IMR-90 (cell line): ENCODE data around the gene RRP15. TPM values are rescaled to one million over a fixed set of nuclear protein-coding genes. Genes with fewer than 3 reads are reported as not detected.

Experiments
- ATAC-seq: fragments of 200-7000 bp; cut with Tn5 transposase; 2 replicates; pipeline ENCODE4 v1.9.1; 2020; ENCODE audit warnings: low read depth, mild to moderate bottlenecking, moderate library complexity
- BruUV-seq: library from RNA; stranded (reverse); fragments of 400-500 nt; replicated peaks from 2 replicates; lab custom pipeline; 2021; lab: Mats Ljungman, UMichigan
- CTCF ChIA-PET: fragments of 300-600 bp; formaldehyde crosslinking; extraction: SDS; loops from one replicate; lab custom pipeline; 2021; ENCODE audit warnings: antibody characterized with exemption; lab: Yijun Ruan, JAX
- POLR2A ChIA-PET: fragments of 300-600 bp; sonication (Branson Sonifier 250); formaldehyde crosslinking; loops from one replicate; lab custom pipeline; 2022; ENCODE audit warnings: antibody characterized with exemption; ENCODE audit not compliant: unreplicated experiment; lab: Charles Lee
- DNase-seq: peaks from one replicate; pipeline ENCODE4 v3.0.0; 2013
- H2AFZ ChIP-seq: replicated peaks from 2 replicates; pipeline ENCODE3; 2013; ENCODE audit warnings: low read length, mild to moderate bottlenecking; ENCODE audit not compliant: poor library complexity
- H2AK5ac ChIP-seq: 2 replicates; pipeline ENCODE4 v1.6.1; 2013; ENCODE audit warnings: low read depth, low read length, inconsistent platforms
- H2AK9ac ChIP-seq: replicated peaks from 2 replicates; pipeline ENCODE3; 2013; ENCODE audit warnings: mild to moderate bottlenecking, low read depth, low read length, moderate library complexity; ENCODE audit not compliant: poor library complexity
- H2BK120ac ChIP-seq: 2 replicates; pipeline ENCODE4 v1.6.1; 2013; ENCODE audit warnings: low read depth, low read length, inconsistent platforms
- H2BK15ac ChIP-seq: 3 replicates; pipeline ENCODE4 v1.6.1; 2013; ENCODE audit warnings: low read depth, low read length, inconsistent platforms
- H2BK20ac ChIP-seq: 2 replicates; pipeline ENCODE4 v1.6.1; 2013; ENCODE audit warnings: low read depth, mild to moderate bottlenecking, inconsistent platforms, low read length, moderate library complexity
- H2BK5ac ChIP-seq: 2 replicates; pipeline ENCODE4 v1.6.1; 2013; ENCODE audit warnings: mild to moderate bottlenecking, low read depth, low read length, inconsistent platforms; ENCODE audit not compliant: poor library complexity, severe bottlenecking
- H3K14ac ChIP-seq: replicated peaks from 2 replicates; pipeline ENCODE4 v1.6.1; 2013; ENCODE audit warnings: low read depth, low read length, inconsistent platforms
- H3K18ac ChIP-seq: 2 replicates; pipeline ENCODE4 v1.6.1; 2013; ENCODE audit warnings: low read depth, low read length, control low read depth
- H3K23ac ChIP-seq: 2 replicates; pipeline ENCODE4 v1.6.1; 2013; ENCODE audit warnings: low read depth, low read length, inconsistent platforms
- H3K27ac ChIP-seq: 2 replicates; pipeline ENCODE4 v1.5.1; 2013; ENCODE audit warnings: mild to moderate bottlenecking, control low read depth, low read length; ENCODE audit not compliant: insufficient read depth
- H3K27me3 ChIP-seq: 2 replicates; pipeline ENCODE4 v1.6.1; 2013; ENCODE audit warnings: low read length; ENCODE audit not compliant: control insufficient read depth, insufficient read depth
- H3K36me3 ChIP-seq: 2 replicates; pipeline ENCODE4 v1.6.1; 2013; ENCODE audit warnings: low read length, mixed read lengths; ENCODE audit not compliant: control insufficient read depth, insufficient read depth
- H3K4ac ChIP-seq: 2 replicates; pipeline ENCODE4 v1.6.1; 2013; ENCODE audit warnings: low read depth, low read length, inconsistent platforms
- H3K4me1 ChIP-seq: 2 replicates; pipeline ENCODE4 v1.6.1; 2013; ENCODE audit warnings: low read length, mixed read lengths; ENCODE audit not compliant: control insufficient read depth, insufficient read depth
- H3K4me2 ChIP-seq: 2 replicates; pipeline ENCODE4 v1.6.1; 2013; ENCODE audit warnings: low read depth, mild to moderate bottlenecking, control low read depth, low read length, moderate library complexity
- H3K4me3 ChIP-seq: 2 replicates; pipeline ENCODE4 v1.5.1; 2013; ENCODE audit warnings: low read depth, mild to moderate bottlenecking, control low read depth, low read length, moderate library complexity; ENCODE audit not compliant: insufficient read depth
- H3K56ac ChIP-seq: 2 replicates; pipeline ENCODE4 v1.6.1; 2013; ENCODE audit warnings: low read length, inconsistent platforms; ENCODE audit not compliant: insufficient read depth; ENCODE audit errors: extremely low read depth
- H3K79me1 ChIP-seq, 2 experiments: 2 replicates each; pipeline ENCODE4 v1.6.1; 2013; ENCODE audit warnings: low read length in 2 of 2, inconsistent platforms in 1 of 2, low read depth in 1 of 2
- H3K9ac ChIP-seq: 2 replicates; pipeline ENCODE4 v1.6.1; 2013; ENCODE audit warnings: low read depth, low read length, control low read depth
- H3K9me1 ChIP-seq: 2 replicates; pipeline ENCODE4 v1.6.1; 2013; ENCODE audit warnings: low read length, inconsistent platforms; ENCODE audit not compliant: insufficient read depth
- H3K9me3 ChIP-seq: 2 replicates; pipeline ENCODE4 v1.6.1; 2013; ENCODE audit warnings: low read length; ENCODE audit not compliant: control insufficient read depth, insufficient read depth
- H4K20me1 ChIP-seq: 2 replicates; pipeline ENCODE4 v1.6.1; 2013; ENCODE audit warnings: low read length, inconsistent platforms; ENCODE audit not compliant: insufficient read depth
- H4K5ac ChIP-seq: 2 replicates; pipeline ENCODE4 v1.6.1; 2013; ENCODE audit warnings: mild to moderate bottlenecking, low read depth, low read length, control low read depth
- H4K8ac ChIP-seq, 2 experiments: 2 replicates each; pipeline ENCODE4 v1.6.1; 2013; ENCODE audit warnings: low read depth in 2 of 2, low read length in 2 of 2, control low read depth in 1 of 2, inconsistent platforms in 1 of 2
- H4K91ac ChIP-seq: 2 replicates; pipeline ENCODE4 v1.6.1; 2013; ENCODE audit warnings: low read depth, low read length, inconsistent platforms; ENCODE audit not compliant: insufficient read depth
- CEBPB ChIP-seq: IDR thresholded peaks from 2 replicates; pipeline ENCODE4 v1.6.1; 2012; ENCODE audit warnings: low read depth, low read length, improper control_type of control experiment
- SMC3 ChIP-seq: fragments of 150-350 bp; IDR thresholded peaks from 2 replicates; pipeline ENCODE4 v1.6.1; 2016; ENCODE audit warnings: low read depth, mild to moderate bottlenecking, antibody characterized with exemption, low read length, moderate library complexity
- WGBS, 2 experiments: methylation state at CpG; one replicate each; pipeline versions ENCODE4 v1.1.5 to v1.1.7; 2013; ENCODE audit warnings: missing lambda C conversion rate in 2 of 2; ENCODE audit not compliant: insufficient read length in 1 of 2; ENCODE audit errors: extremely low coverage in 2 of 2; 5-methylcytosine and 5-hydroxymethylcytosine counted together
- dilution Hi-C: fragments of 300-500 bp; cut with HindIII; formaldehyde crosslinking; loops from one replicate; pipeline ENCODE4 v1.14.3; 2018; ENCODE audit warnings: low sequenced_read_pairs; ENCODE audit not compliant: unreplicated experiment
- in situ Hi-C: fragments of 300-500 bp; cut with MboI; formaldehyde crosslinking; loops from 3 replicates; pipeline ENCODE4 v1.14.3; 2019; ENCODE audit warnings: low sequenced_read_pairs, inconsistent platforms, mixed read lengths
- intact Hi-C: fragments of 100-400 bp; cut with micrococcal nuclease; formaldehyde crosslinking; loops from 2 replicates; pipeline ENCODE4 v1.10.0; 2022
- polyA plus RNA-seq, 3 experiments: library from polyadenylated mRNA; depleted of rRNA; stranded (reverse); fragments of >200 nt; gene quantifications; 2 replicates each; pipeline ENCODE4 v1.2.3, GENCODE V29; 2012; ENCODE audit warnings: low replicate concordance in 1 of 3
- total RNA-seq: library from RNA; depleted of rRNA; stranded (reverse); fragments of >200 nt; gene quantifications from 2 replicates; pipeline ENCODE4 v1.2.3, GENCODE V29; 2012

The RRP15 gene
- total and polyA plus RNA-seq, 2 of the 4 experiments (the other 2 are of a cell fraction) = 3.1 to 4.1 TPM

GRCh38 chr1:218350801-218351266 is 65.7 kb downstream of the RRP15 start:
- TF ChIP-seq SMC3 = no peak
- peak; percentile 81 for TF ChIP-seq CEBPB
- H2AFZ ChIP-seq = no peak overlapping the region
- peaks cover 13 to 20% of the 10 kb centered on the region in 2 experiments for H3K79me1 ChIP-seq

More at GRCh38 chr1:218350801-218351266, 65.7 kb downstream of the RRP15 start:
- Histone ChIP-seq H3K23ac (peak overlapping the region; percentile 36), H3K4me1 (peaks cover 6% of the 10 kb centered on the region), H2AK5ac (no peak overlapping the region), H3K4me2 (peak overlapping the region; percentile 88), H2BK15ac (no peak overlapping the region; the same call in 2 of the 3 replicates), H3K9me3 (no peaks in the 10 kb centered on the region), H4K8ac (peak overlapping the region; percentile 1 to 25; a peak in 1 of 4 replicates), H4K5ac (peak overlapping the region; percentile 45; the same call in 1 of the 2 replicates), H2AK9ac (no peak overlapping the region), H3K14ac (peak overlapping the region; percentile 24), H3K4me3 (peak overlapping the region; percentile 61; the same call in 1 of the 2 replicates), H3K36me3 (no peaks in the 10 kb centered on the region; the same call in 1 of the 2 replicates), H3K9me1 (peaks cover 7% of the 10 kb centered on the region; the same call in 1 of the 2 replicates), H3K27me3 (no peaks in the 10 kb centered on the region), H2BK120ac (peak overlapping the region; percentile 87), H3K56ac (no peak overlapping the region), H2BK5ac (peak overlapping the region; percentile 94), H3K9ac (peak overlapping the region; percentile 39; the same call in 1 of the 2 replicates), H3K18ac (peak overlapping the region; percentile 92), H4K20me1 (no peaks in the 10 kb centered on the region), H2BK20ac (peak overlapping the region; percentile 45; the same call in 1 of the 2 replicates), H3K4ac (peak overlapping the region; percentile 88; the same call in 1 of the 2 replicates), H3K27ac (peak overlapping the region; percentile 48; the same call in 1 of the 2 replicates), H4K91ac (0 out of 2 replicates have a peak overlapping the region, but pooled peaks have one; percentile 0)
- peak; percentile 89 for DNase-seq
- peak; percentile 6 for ATAC-seq
- in situ Hi-C loops (no loop called here), dilution Hi-C loops (no loop called here), intact Hi-C loops (loop anchor here (2.0 kb wide), 1 partner anchor 130 kb away; no protein-coding TSS in a partner anchor)
- ChIA-PET CTCF (no interaction called here), POLR2A (no interaction called here)
- BruUV-seq = no TSS peak
- no CpG with 5 or more reads among the region's 2 CpGs for WGBS, 2 experiments
